Right ventricle myocardium superior (tissue), 1 donor: ENCODE measurements around the gene PLXDC1. TPM values are rescaled to one million over a fixed set of nuclear protein-coding genes. Genes with fewer than 3 reads are reported as not detected.
"Not testable (repeated sequence)": the region's sequence is repeated elsewhere in the genome, so short reads cannot be mapped to it uniquely, and the experiment has no call there.

Experiments
- ATAC-seq: fragments of 200-7000 bp; cut with Tn5 transposase; one replicate; pipeline ENCODE4 v1.9.1; 2020; ENCODE audit warnings: mild to moderate bottlenecking; ENCODE audit not compliant: poor library complexity
- DNase-seq: peaks from one replicate; pipeline ENCODE4 v3.0.0-alpha.2; 2020
- intact Hi-C: fragments of 100-400 bp; cut with DNase I; formaldehyde crosslinking; loops from one replicate; pipeline ENCODE4 v1.11.2; 2022
- total RNA-seq: library from RNA; stranded (reverse); fragmentation: NEBNext Ultra II Directional; extraction: Animal tissue kit (Norgen Biotek cat#: 25700); gene quantifications from one replicate; pipeline ENCODE4 v1.2.1, GENCODE V29; 2021
- donor health status: DM: no; HTN: yes; CAD: no; lungs with severe emphysema.

The PLXDC1 gene
- total RNA-seq, 1 donor from 2014 or later, result 14.1 TPM

GRCh38 chr17:39186481-39187002 is 35.1 kb upstream of the PLXDC1 start:
- ATAC-seq (no peak), DNase-seq (no peak)
- intact Hi-C loops, result no loop called here

- no peak for ATAC-seq
- intact Hi-C loops, result no loop called here
- DNase-seq, result no peak
Observed at GRCh38 chr17:39183720-39184119, 32.3 kb upstream of the PLXDC1 start.

GRCh38 chr17:39183045-39183444 is 31.6 kb upstream of the PLXDC1 start:
- DNase-seq (no peak), ATAC-seq (no peak)
- intact Hi-C loops, result no loop called here

- intact Hi-C loops, result no loop called here
- ATAC-seq (no peak), DNase-seq (no peak)
Observed at GRCh38 chr17:39181303-39181702, 29.9 kb upstream of the PLXDC1 start.

- DNase-seq, result no peak
- intact Hi-C loops, result no loop called here
- ATAC-seq, result no peak
Observed at GRCh38 chr17:39178536-39178935, 27.1 kb upstream of the PLXDC1 start.

- ATAC-seq (no peak), DNase-seq (no peak)
- intact Hi-C loops, result no loop called here
Observed at GRCh38 chr17:39177256-39177655, 25.8 kb upstream of the PLXDC1 start.

- ATAC-seq, result no peak
- no peak for DNase-seq
- intact Hi-C loops, result no loop called here
Observed at GRCh38 chr17:39175695-39176093, 24.3 kb upstream of the PLXDC1 start.

- peak; percentile 88 for ATAC-seq
- intact Hi-C loops, result no loop called here
- peak; percentile 83 for DNase-seq
Observed at GRCh38 chr17:39174920-39175694, 23.7 kb upstream of the PLXDC1 start.

- DNase-seq (no peak), ATAC-seq (no peak)
- intact Hi-C loops, result no loop called here
Observed at GRCh38 chr17:39173526-39174274, 22.3 kb upstream of the PLXDC1 start.

- intact Hi-C loops, result no loop called here
- DNase-seq (no peak), ATAC-seq (no peak)
Observed at GRCh38 chr17:39173080-39173479, 21.6 kb upstream of the PLXDC1 start.

GRCh38 chr17:39171933-39172332 is 20.5 kb upstream of the PLXDC1 start:
- intact Hi-C loops, result no loop called here
- no peak for ATAC-seq
- DNase-seq, result no peak

- DNase-seq, result no peak
- ATAC-seq, result no peak
- intact Hi-C loops, result no loop called here
Observed at GRCh38 chr17:39170558-39170957, 19.1 kb upstream of the PLXDC1 start.

GRCh38 chr17:39170109-39170508 is 18.7 kb upstream of the PLXDC1 start:
- DNase-seq (no peak), ATAC-seq (no peak)
- intact Hi-C loops, result no loop called here

- intact Hi-C loops, result no loop called here
- no peak for ATAC-seq
- no peak for DNase-seq
Observed at GRCh38 chr17:39169518-39169917, 18.1 kb upstream of the PLXDC1 start.

- ATAC-seq, result no peak
- intact Hi-C loops, result no loop called here
- no peak for DNase-seq
Observed at GRCh38 chr17:39169101-39169500, 17.7 kb upstream of the PLXDC1 start.

GRCh38 chr17:39168503-39168902 is 17.1 kb upstream of the PLXDC1 start:
- DNase-seq, ATAC-seq, intact Hi-C loops: not testable (repeated sequence)

- ATAC-seq, result peak; percentile 44
- DNase-seq, result no peak
- intact Hi-C loops, result no loop called here
Observed at GRCh38 chr17:39167476-39167875, 16.0 kb upstream of the PLXDC1 start.

GRCh38 chr17:39166437-39167335 is 15.2 kb upstream of the PLXDC1 start:
- intact Hi-C loops, result no loop called here
- no peak for ATAC-seq

GRCh38 chr17:39165841-39166349 is 14.5 kb upstream of the PLXDC1 start, which contains the start of gene ARL5C:
Gene ARL5C, minus strand, starts transcription at chr17:39166161. Its CDS starts 401 bp downstream, at chr17:39165760.
- ATAC-seq (no peak), DNase-seq (no peak)
- intact Hi-C loops, result no loop called here

More at GRCh38 chr17:39166437-39167335, 15.2 kb upstream of the PLXDC1 start:
- no peak for DNase-seq
